Ascending aorta (tissue), 2 donors: Measurements from ENCODE around the gene GIMD1. TPM values are rescaled to one million over a fixed set of nuclear protein-coding genes. Genes with fewer than 3 reads are reported as not detected.
A peak's percentile ranks its signal among the peaks of the same experiment; 100 is the strongest.

Source experiments
- DNase-seq, 2 donors: peaks; one replicate each; pipeline ENCODE4 v3.0.0-alpha.2; 2019; ENCODE audit warnings: low spot score in 2 of 2
- H3K27ac ChIP-seq, 2 donors: fragments of 200-600 bp; sonication (generic); one replicate each; pipeline ENCODE4 v1.5.1; 2016 to 2017; ENCODE audit warnings: mild to moderate bottlenecking in 1 of 2
- H3K27me3 ChIP-seq: fragments of 200-600 bp; sonication (generic); one replicate; pipeline ENCODE4 v1.5.1; 2017
- H3K36me3 ChIP-seq, 2 donors: fragments of 200-600 bp; sonication (generic); one replicate each; pipeline ENCODE4 v1.5.1; 2016
- H3K4me1 ChIP-seq, 2 donors: fragments of 200-600 bp; sonication (generic); one replicate each; pipeline ENCODE4 v1.5.1; 2016 to 2017; ENCODE audit warnings: mild to moderate bottlenecking in 1 of 2
- H3K4me3 ChIP-seq, 2 donors: fragments of 200-600 bp; sonication (generic); one replicate each; pipeline ENCODE4 v1.5.1; 2016 to 2017; ENCODE audit warnings: mild to moderate bottlenecking in 1 of 2
- H3K9me3 ChIP-seq, 2 donors: fragments of 200-600 bp; sonication (generic); one replicate each; pipeline ENCODE4 v1.5.1; 2016
- intact Hi-C: fragments of 100-400 bp; cut with DNase I; formaldehyde crosslinking; loops from one replicate; pipeline ENCODE4 v1.15.1; 2023
- total RNA-seq: library from RNA; depleted of rRNA; stranded (reverse); fragments of >200 nt; gene quantifications from one replicate; pipeline ENCODE4 v1.1.0, GENCODE V29; 2016
- TF ChIP-seq, protein P1 (sequence below), 3 experiments: fragments of 200-600 bp in 2 of 3; fragments of 450-650 bp in 1 of 3; sonication (generic) in 2 of 3; IDR thresholded peaks; one replicate each; pipeline ENCODE4 v1.5.1; 2016 to 2019; ENCODE audit warnings: antibody characterized with exemption in 3 of 3, mild to moderate bottlenecking in 1 of 3, moderate library complexity in 1 of 3

Gene GIMD1
- total RNA-seq, 1 donor from 2014 or later, result not detected

- intact Hi-C loops, result loop anchor here (2.0 to 10.0 kb wide), 4 partner anchors 47 to 1641 kb away; partner anchors contain the start of genes AIMP1, DKK2 and TBCK
- Histone ChIP-seq H3K4me3 (no peak overlapping the region), H3K9me3 (no peaks in the 10 kb centered on the region), H3K4me1 (peaks cover 0 to 14% of the 10 kb centered on the region in 2 donors), H3K27me3 (no peaks in the 10 kb centered on the region), H3K27ac (peak overlapping the region; percentile 55 to 86), H3K36me3 (no peaks in the 10 kb centered on the region)
- no peak for DNase-seq
- TF ChIP-seq, protein P1, sequence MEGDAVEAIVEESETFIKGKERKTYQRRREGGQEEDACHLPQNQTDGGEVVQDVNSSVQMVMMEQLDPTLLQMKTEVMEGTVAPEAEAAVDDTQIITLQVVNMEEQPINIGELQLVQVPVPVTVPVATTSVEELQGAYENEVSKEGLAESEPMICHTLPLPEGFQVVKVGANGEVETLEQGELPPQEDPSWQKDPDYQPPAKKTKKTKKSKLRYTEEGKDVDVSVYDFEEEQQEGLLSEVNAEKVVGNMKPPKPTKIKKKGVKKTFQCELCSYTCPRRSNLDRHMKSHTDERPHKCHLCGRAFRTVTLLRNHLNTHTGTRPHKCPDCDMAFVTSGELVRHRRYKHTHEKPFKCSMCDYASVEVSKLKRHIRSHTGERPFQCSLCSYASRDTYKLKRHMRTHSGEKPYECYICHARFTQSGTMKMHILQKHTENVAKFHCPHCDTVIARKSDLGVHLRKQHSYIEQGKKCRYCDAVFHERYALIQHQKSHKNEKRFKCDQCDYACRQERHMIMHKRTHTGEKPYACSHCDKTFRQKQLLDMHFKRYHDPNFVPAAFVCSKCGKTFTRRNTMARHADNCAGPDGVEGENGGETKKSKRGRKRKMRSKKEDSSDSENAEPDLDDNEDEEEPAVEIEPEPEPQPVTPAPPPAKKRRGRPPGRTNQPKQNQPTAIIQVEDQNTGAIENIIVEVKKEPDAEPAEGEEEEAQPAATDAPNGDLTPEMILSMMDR (IDR thresholded peaks at IDR 0.05), result no peak
These were observed 4.3 kb downstream of the GIMD1 start for GRCh38 chr4:106364282-106364681.

- intact Hi-C loops, result loop anchor here (10.0 kb wide), 3 partner anchors 673 to 1643 kb away; partner anchors contain the start of gene DKK2
- H3K27ac ChIP-seq, result no peak overlapping the region
- no peak overlapping the region for H3K4me3 ChIP-seq
- peaks cover 0 to 14% of the 10 kb centered on the region in 2 donors for H3K4me1 ChIP-seq
- TF ChIP-seq, protein P1 (IDR thresholded peaks at IDR 0.05), result no peak
- no peaks in the 10 kb centered on the region for H3K9me3 ChIP-seq
- no peaks in the 10 kb centered on the region for H3K36me3 ChIP-seq
- H3K27me3 ChIP-seq, result no peaks in the 10 kb centered on the region
- no peak for DNase-seq
These were observed 6.3 kb downstream of the GIMD1 start for GRCh38 chr4:106362086-106362825.

DNA sequence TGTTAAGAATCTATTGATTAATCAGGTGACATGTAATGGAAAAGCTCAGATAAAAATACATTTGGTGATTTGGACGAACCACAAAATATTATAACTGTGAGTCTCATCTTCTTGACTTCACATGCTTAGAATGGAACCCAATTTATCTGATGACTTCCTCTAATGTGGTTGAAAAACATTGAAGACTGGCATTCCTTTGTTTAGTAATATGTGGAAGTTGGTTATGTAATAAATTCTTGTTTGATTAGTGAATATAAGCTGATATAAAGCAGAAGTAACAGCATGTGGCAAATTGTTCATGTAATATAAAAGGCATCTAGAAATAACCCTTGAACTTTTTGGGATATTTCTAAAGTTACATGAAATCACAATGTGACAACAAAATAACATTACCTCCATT is 9.7 kb downstream of the GIMD1 start:
- H3K27me3 ChIP-seq, result no peaks in the 10 kb centered on the region
- intact Hi-C loops, result no loop called here
- no peaks in the 10 kb centered on the region for H3K9me3 ChIP-seq
- no peaks in the 10 kb centered on the region for H3K36me3 ChIP-seq
- H3K4me1 ChIP-seq, result peaks cover 0 to 3% of the 10 kb centered on the region in 2 donors
- TF ChIP-seq, protein P1 (IDR thresholded peaks at IDR 0.05), result no peak
- H3K27ac ChIP-seq, result no peak overlapping the region
- H3K4me3 ChIP-seq, result no peak overlapping the region
- no peak for DNase-seq

DNA sequence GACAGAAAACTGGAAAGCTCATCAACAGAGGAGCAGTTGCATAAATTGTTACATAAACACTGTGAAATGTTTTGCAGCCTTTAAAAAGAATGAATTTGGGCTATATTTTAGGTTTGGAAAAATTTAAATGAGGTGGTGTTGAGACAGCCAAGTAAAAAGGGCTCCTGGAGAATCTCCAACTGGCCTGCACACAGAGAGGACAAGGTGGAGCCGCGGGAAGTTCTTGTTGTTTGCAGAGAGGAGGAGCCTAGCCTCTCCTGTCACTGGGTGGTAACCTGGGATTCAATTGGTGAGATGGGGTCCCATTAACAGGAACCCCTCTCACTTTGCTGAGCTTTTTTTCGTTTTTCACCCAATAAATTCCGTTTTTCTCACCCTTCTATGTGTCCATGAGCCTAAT is 13.4 kb downstream of the GIMD1 start:
- Histone ChIP-seq H3K4me3 (peak overlapping the region; percentile 28 to 49), H3K4me1 (peaks cover 0 to 3% of the 10 kb centered on the region in 2 donors), H3K9me3 (no peaks in the 10 kb centered on the region), H3K27me3 (no peaks in the 10 kb centered on the region), H3K36me3 (no peaks in the 10 kb centered on the region), H3K27ac (peak overlapping the region; percentile 62 to 67)
- intact Hi-C loops, result no loop called here
- TF ChIP-seq, protein P1 (IDR thresholded peaks at IDR 0.05), result no peak
- peak in 1 of 2 donors; percentile 74 for DNase-seq

DNA sequence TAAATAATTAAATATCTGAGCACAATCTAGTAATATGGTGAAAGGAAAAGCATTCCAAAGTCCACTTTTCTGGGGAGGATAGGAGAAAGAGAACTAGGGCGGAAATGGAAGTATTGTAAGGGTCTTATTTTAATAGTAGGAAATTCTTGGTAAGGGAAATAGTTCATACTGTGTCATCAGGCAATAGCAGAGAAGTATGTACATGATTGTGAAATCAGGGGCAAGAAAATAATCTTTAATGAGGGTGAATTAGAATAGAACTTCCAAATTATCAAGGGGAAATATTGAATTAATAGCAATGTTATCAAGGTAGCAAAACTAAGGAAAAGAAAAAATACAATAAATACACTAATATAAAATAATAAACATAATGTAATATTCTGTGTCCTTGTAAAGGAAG is 14.8 kb downstream of the GIMD1 start:
- intact Hi-C loops, result no loop called here
- TF ChIP-seq, protein P1 (IDR thresholded peaks at IDR 0.05), result no peak
- H3K4me3 ChIP-seq, result no peak overlapping the region
- no peak for DNase-seq
- H3K9me3 ChIP-seq, result no peaks in the 10 kb centered on the region
- H3K4me1 ChIP-seq, result peaks cover 0 to 3% of the 10 kb centered on the region in 2 donors
- no peaks in the 10 kb centered on the region for H3K27me3 ChIP-seq
- no peak overlapping the region for H3K27ac ChIP-seq
- H3K36me3 ChIP-seq, result peaks cover under 1% of the 10 kb centered on the region in 2 donors
